K562 (cell line): ENCODE data around the gene BATF. TPM values are rescaled to one million over a fixed set of nuclear protein-coding genes. Genes with fewer than 3 reads are reported as not detected.

ENCODE experiments used
- DEAF1 ChIP-seq: fragments of 450-650 bp; formaldehyde crosslinking; IDR thresholded peaks from 2 replicates; pipeline ENCODE4 v1.4.0; 2020; ENCODE audit warnings: mild to moderate bottlenecking, moderate library complexity
- EWSR1 ChIP-seq: fragments of 450-650 bp; IDR thresholded peaks from 2 replicates; pipeline ENCODE4 v1.6.1; 2018; ENCODE audit warnings: borderline replicate concordance, mild to moderate bottlenecking, low read depth, moderate library complexity; ENCODE audit not compliant: partially characterized antibody
- RBFOX2 ChIP-seq: fragments of 200-400 bp; formaldehyde crosslinking; IDR thresholded peaks from 2 replicates; pipeline ENCODE4 v1.6.1; 2017; ENCODE audit warnings: low read depth, mild to moderate bottlenecking, low read length, moderate library complexity
- REST ChIP-seq, 2 experiments: fragments of 450-650 bp; formaldehyde crosslinking in 1 of 2; IDR thresholded peaks; 2 replicates each; pipeline versions ENCODE4 v1.4.0 to v1.6.1; 2014 to 2020; ENCODE audit warnings: mild to moderate bottlenecking in 2 of 2, borderline replicate concordance in 1 of 2, low read depth in 1 of 2
- SMC3 ChIP-seq: conservative IDR thresholded peaks from 2 replicates; pipeline ENCODE4 v1.6.1; 2011; ENCODE audit warnings: low read depth, low read length, improper control_type of control experiment; ENCODE audit not compliant: insufficient read depth
- ZC3H11A ChIP-seq: IDR thresholded peaks from 2 replicates; pipeline ENCODE4 v1.6.1; 2012; ENCODE audit warnings: low read depth, low read length, improper control_type of control experiment
- polyA plus RNA-seq, 8 experiments: library from polyadenylated mRNA; depleted of rRNA in 4 of 8; stranded (reverse) in 5 of 8; unstranded in 3 of 8; fragments of >200 nt; fragmentation: Nextera tagmentation in 2 of 8; fragmentation: Illumina TruSeq in 1 of 8; extraction: Ambion mirVana in 2 of 8; extraction: Trizol in 1 of 8; gene quantifications; 2 replicates each; pipeline versions ENCODE4 v1.2.1 to v1.2.3, GENCODE V29; 2011 to 2014; ENCODE audit warnings: inconsistent platforms in 1 of 8, missing spikeins in 1 of 8
- total RNA-seq, 7 experiments: library from RNA; depleted of rRNA in 6 of 7; stranded (reverse); fragments of >200 nt in 6 of 7; fragmentation: Illumina TruSeq in 2 of 7; extraction: Trizol in 2 of 7; gene quantifications; 2 replicates each; pipeline versions ENCODE4 v1.2.1 to v1.2.3, GENCODE V29; 2011 to 2021; ENCODE audit warnings: low replicate concordance in 1 of 7

The BATF gene
- total and polyA plus RNA-seq, 9 of the 15 experiments (the other 6 are each of a cell fraction or from before 2014, with no cell fraction given): 0.13 to 2.1 (median 0.55) TPM; not detected in 2

GRCh38 chr14:75577729-75578101, 55.4 kb downstream of the BATF start (continued):
- TF ChIP-seq REST (IDR thresholded peaks at IDR 0.05; ENCODE audit: borderline replicate concordance) (peak; percentile 50; the same call in 1 of the 2 replicates), REST (CRISPR knock-in tag; IDR thresholded peaks at IDR 0.05; ENCODE audit: low read depth) (no peak), RBFOX2 (no peak), ZC3H11A (no peak), EWSR1 (no peak), DEAF1 (CRISPR knock-in tag) (peak; percentile 48; the same call in 1 of the 2 replicates), SMC3 (peak; percentile 60; the same call in 1 of the 2 replicates)
- TF ChIP-seq, all 486 proteins: peak for 7
